ENCODE results near the gene GLIS2.

GLIS2 gene

GRCh38 chr16:4385789-4386450, 70.1 kb downstream of the GLIS2 start:
- no peak for DNase-seq

GRCh38 chr16:4386451-4386805, 70.6 kb downstream of the GLIS2 start:
- no peak for DNase-seq

DNA sequence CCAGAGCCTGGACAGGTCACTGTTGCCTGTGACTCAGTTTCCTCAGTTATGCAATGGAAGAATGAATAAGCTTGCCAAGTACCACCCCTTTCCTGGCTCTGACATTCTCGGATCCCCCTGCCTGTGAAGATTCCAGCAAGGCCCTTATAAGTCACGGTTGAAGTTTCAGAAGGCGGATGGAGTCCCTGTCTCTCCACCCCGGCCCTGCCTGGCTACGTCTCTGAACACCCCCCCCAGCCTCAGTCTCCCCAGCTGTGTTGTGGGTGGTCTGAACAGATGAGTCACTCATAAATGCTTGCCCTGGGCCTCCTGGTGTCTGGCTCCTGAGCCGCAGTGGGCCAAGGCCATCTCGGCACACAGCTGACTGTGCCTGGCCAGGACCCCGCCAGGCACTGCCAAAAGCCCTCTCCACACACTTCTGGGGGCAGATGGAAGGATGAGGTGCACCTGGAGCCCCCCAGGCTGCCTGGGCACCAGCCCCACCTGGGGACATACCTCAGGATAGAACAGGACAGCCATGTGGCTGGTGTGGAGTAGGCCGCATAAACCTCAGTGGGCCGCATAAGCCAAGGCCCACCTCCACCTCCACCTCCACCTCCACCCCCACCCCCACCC, 71.2 kb downstream of the GLIS2 start:
- DNase-seq = no peak

DNA sequence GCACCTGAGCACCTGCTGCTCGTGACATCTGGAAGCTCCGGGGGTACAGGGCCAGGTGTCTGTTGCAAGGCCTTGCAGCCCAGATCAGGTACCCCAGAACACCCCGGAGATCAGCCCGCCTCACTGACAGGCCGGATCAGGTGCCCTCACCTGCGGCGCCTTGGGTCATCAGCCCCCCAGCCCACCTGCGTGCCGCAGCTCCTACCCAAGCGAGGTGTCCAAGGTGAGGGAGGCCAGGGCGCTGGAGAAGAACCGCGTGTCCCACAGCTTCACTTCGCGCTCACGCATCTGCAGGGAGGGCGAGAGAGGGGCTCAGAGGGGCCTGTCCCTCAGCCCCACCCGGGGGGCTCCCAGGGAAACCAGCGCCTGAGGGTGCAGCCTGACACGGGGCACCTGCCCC, 71.9 kb downstream of the GLIS2 start:
- no peak for DNase-seq

GRCh38 chr16:4388271-4389021, 72.6 kb downstream of the GLIS2 start:
- DNase-seq = no peak

Measured in stimulated activated CD4-positive, alpha-beta T cell treated with anti-CD3 and anti-CD28 coated beads, Interleukin-4, amount 100 ng/mL, for 24 hours (primary cell).